Caco-2 (cell line): ENCODE data around the gene GDF7. TPM values are rescaled to one million over a fixed set of nuclear protein-coding genes. Genes with fewer than 3 reads are reported as not detected.

ENCODE experiments used
- BruUV-seq: library from RNA; stranded (reverse); fragments of 400-500 nt; replicated peaks from 2 replicates; lab custom pipeline; 2021; lab: Mats Ljungman, UMichigan
- CTCF ChIA-PET: fragments of 300-600 bp; sonication (Branson Sonifier 250); formaldehyde crosslinking; loops from one replicate; lab custom pipeline; 2022; ENCODE audit warnings: antibody characterized with exemption; lab: Charles Lee
- POLR2A ChIA-PET: fragments of 300-600 bp; sonication (Branson Sonifier 250); formaldehyde crosslinking; loops from one replicate; lab custom pipeline; 2022; ENCODE audit warnings: antibody characterized with exemption; lab: Charles Lee
- DNase-seq, 2 experiments: peaks; one replicate each; pipeline versions ENCODE4 v3.0.0 to v3.0.0-alpha.2; 2020 to 2022
- H3K27me3 ChIP-seq: replicated peaks from 2 replicates; pipeline ENCODE4 v1.6.0; 2011; ENCODE audit warnings: low read length; ENCODE audit not compliant: control insufficient read depth, insufficient read depth
- H3K36me3 ChIP-seq: 2 replicates; pipeline ENCODE4 v1.5.1; 2011; ENCODE audit warnings: low read length; ENCODE audit not compliant: control insufficient read depth, insufficient read depth
- H3K4me1 ChIP-seq: fragments of 250-450 bp; sonication (Bioruptor Pico); 2 replicates; pipeline ENCODE4 v1.5.1; 2020; ENCODE audit warnings: mild to moderate bottlenecking
- H3K4me3 ChIP-seq: 2 replicates; pipeline ENCODE4 v1.5.1; 2011; ENCODE audit warnings: low read depth, mild to moderate bottlenecking, control low read depth, low read length
- H3K9me3 ChIP-seq: fragments of 250-450 bp; sonication (Bioruptor Pico); 2 replicates; pipeline ENCODE4 v1.5.1; 2020; ENCODE audit warnings: mild to moderate bottlenecking, moderate library complexity
- H3K27ac Mint-ChIP-seq: one replicate; pipeline ENCODE4 v1.8.0; 2022; ENCODE audit warnings: mixed read lengths; ENCODE audit not compliant: unreplicated experiment
- H3K27me3 Mint-ChIP-seq: one replicate; pipeline ENCODE4 v1.8.0; 2022; ENCODE audit warnings: mixed read lengths; ENCODE audit not compliant: insufficient read depth, unreplicated experiment
- H3K36me3 Mint-ChIP-seq: one replicate; pipeline ENCODE4 v1.8.0; 2022; ENCODE audit warnings: mild to moderate bottlenecking, mixed read lengths; ENCODE audit not compliant: insufficient read depth, unreplicated experiment
- H3K4me1 Mint-ChIP-seq: one replicate; pipeline ENCODE4 v1.8.0; 2022; ENCODE audit warnings: low read depth, mixed read lengths; ENCODE audit not compliant: unreplicated experiment
- H3K4me3 Mint-ChIP-seq: one replicate; pipeline ENCODE4 v1.8.0; 2022; ENCODE audit warnings: mild to moderate bottlenecking, moderate library complexity, mixed read lengths; ENCODE audit not compliant: unreplicated experiment
- H3K9me3 Mint-ChIP-seq: one replicate; pipeline ENCODE4 v1.8.0; 2022; ENCODE audit warnings: mixed read lengths; ENCODE audit not compliant: unreplicated experiment
- intact Hi-C: fragments of 100-400 bp; cut with micrococcal nuclease; formaldehyde crosslinking; loops from one replicate; pipeline ENCODE4 v1.10.0; 2022; ENCODE audit not compliant: unreplicated experiment
- total RNA-seq: library from RNA; stranded (reverse); gene quantifications from 2 replicates; pipeline ENCODE4 v1.2.3, GENCODE V29; 2022
- TF ChIP-seq, protein P1 (sequence below), 2 experiments: fragments of 200-600 bp in 1 of 2; IDR thresholded peaks; 1 replicate in 1 of 2; 2 replicates in 1 of 2; pipeline versions ENCODE4 v1.5.1 to v1.8.0; 2011 to 2022; ENCODE audit warnings: antibody characterized with exemption in 1 of 2, control low read depth in 1 of 2, inconsistent platforms in 1 of 2, low read depth in 1 of 2, low read length in 1 of 2, mild to moderate bottlenecking in 1 of 2, moderate library complexity in 1 of 2; ENCODE audit not compliant: insufficient read depth in 1 of 2, severe bottlenecking in 1 of 2, unreplicated experiment in 1 of 2

GDF7 gene
- total RNA-seq, 1 experiment from 2014 or later: 1.7 TPM

DNA sequence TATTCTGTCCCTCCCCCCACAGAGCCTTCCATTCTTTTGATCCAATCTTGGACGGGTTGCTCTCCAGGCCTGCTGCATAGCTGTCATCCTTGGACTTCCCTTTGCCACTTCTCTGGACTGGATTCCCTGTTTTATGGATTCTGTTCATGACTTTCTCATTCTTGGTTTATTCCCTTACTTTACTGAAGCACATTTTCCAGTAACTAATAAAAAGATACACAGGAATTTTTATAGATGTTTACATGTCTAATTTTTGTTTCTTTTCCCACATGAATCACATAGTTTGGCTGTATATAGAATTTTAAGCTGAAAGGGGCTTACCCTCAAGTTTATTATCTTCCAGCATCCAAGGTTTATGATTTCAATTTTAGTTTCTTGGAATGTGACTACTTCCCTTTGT lies 37.9 kb downstream of the GDF7 start:
- peaks cover 11% of the 10 kb centered on the region for H3K4me1 Mint-ChIP-seq
- BruUV-seq: no TSS peak
- no peak for DNase-seq
- H3K4me1 ChIP-seq: peaks cover 6% of the 10 kb centered on the region; the same call in 1 of the 2 replicates
- H3K27me3 ChIP-seq: no peaks in the 10 kb centered on the region
- no peak overlapping the region for H3K4me3 ChIP-seq
- H3K9me3 ChIP-seq: no peaks in the 10 kb centered on the region
- intact Hi-C loops: no loop called here
- H3K36me3 ChIP-seq: no peaks in the 10 kb centered on the region
- TF ChIP-seq, protein P1, sequence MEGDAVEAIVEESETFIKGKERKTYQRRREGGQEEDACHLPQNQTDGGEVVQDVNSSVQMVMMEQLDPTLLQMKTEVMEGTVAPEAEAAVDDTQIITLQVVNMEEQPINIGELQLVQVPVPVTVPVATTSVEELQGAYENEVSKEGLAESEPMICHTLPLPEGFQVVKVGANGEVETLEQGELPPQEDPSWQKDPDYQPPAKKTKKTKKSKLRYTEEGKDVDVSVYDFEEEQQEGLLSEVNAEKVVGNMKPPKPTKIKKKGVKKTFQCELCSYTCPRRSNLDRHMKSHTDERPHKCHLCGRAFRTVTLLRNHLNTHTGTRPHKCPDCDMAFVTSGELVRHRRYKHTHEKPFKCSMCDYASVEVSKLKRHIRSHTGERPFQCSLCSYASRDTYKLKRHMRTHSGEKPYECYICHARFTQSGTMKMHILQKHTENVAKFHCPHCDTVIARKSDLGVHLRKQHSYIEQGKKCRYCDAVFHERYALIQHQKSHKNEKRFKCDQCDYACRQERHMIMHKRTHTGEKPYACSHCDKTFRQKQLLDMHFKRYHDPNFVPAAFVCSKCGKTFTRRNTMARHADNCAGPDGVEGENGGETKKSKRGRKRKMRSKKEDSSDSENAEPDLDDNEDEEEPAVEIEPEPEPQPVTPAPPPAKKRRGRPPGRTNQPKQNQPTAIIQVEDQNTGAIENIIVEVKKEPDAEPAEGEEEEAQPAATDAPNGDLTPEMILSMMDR (IDR thresholded peaks at IDR 0.05; ENCODE audit: insufficient read depth in 1 of 2, low read depth in 1 of 2, low read length in 1 of 2, severe bottlenecking in 1 of 2, unreplicated experiment in 1 of 2): no peak
- no peaks in the 10 kb centered on the region for H3K36me3 Mint-ChIP-seq
- no peak overlapping the region for H3K27ac Mint-ChIP-seq
- POLR2A ChIA-PET: no interaction called here
- no peaks in the 10 kb centered on the region for H3K9me3 Mint-ChIP-seq
- no peaks in the 10 kb centered on the region for H3K27me3 Mint-ChIP-seq
- H3K4me3 Mint-ChIP-seq: no peak overlapping the region
- CTCF ChIA-PET: no interaction called here

DNA sequence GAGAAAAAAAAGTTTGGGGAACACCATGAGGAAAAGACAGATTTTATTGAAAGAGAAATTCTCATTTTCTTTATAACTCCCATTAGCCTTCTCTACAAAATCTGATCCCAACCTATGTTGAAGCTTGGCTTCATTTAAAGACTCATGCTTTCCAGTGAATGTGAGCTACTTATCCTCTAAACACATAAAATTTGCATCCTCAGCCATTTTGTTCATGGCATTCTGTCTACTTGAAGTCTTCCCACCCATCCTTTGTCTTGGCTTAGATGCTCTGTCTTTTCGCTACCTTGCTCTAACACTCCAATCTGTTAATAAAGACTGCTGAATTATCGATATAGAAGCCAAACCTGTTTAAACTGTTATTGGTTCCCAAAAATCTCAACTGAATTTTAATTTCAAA lies 39.3 kb downstream of the GDF7 start:
- BruUV-seq: no TSS peak
- DNase-seq: no peak
- peaks cover 5% of the 10 kb centered on the region for H3K36me3 Mint-ChIP-seq
- TF ChIP-seq, protein P1 (IDR thresholded peaks at IDR 0.05; ENCODE audit: insufficient read depth in 1 of 2, low read depth in 1 of 2, low read length in 1 of 2, severe bottlenecking in 1 of 2, unreplicated experiment in 1 of 2): no peak
- H3K4me1 Mint-ChIP-seq: peaks cover 11% of the 10 kb centered on the region
- H3K4me1 ChIP-seq: peaks cover 6% of the 10 kb centered on the region; the same call in 1 of the 2 replicates
- no peak overlapping the region for H3K4me3 Mint-ChIP-seq
- no peaks in the 10 kb centered on the region for H3K27me3 Mint-ChIP-seq
- intact Hi-C loops: no loop called here
- no peak overlapping the region for H3K27ac Mint-ChIP-seq
- ChIA-PET CTCF (no interaction called here), POLR2A (no interaction called here)
- no peaks in the 10 kb centered on the region for H3K27me3 ChIP-seq
- H3K36me3 ChIP-seq: no peaks in the 10 kb centered on the region
- no peaks in the 10 kb centered on the region for H3K9me3 ChIP-seq
- no peak overlapping the region for H3K4me3 ChIP-seq
- H3K9me3 Mint-ChIP-seq: no peaks in the 10 kb centered on the region

DNA sequence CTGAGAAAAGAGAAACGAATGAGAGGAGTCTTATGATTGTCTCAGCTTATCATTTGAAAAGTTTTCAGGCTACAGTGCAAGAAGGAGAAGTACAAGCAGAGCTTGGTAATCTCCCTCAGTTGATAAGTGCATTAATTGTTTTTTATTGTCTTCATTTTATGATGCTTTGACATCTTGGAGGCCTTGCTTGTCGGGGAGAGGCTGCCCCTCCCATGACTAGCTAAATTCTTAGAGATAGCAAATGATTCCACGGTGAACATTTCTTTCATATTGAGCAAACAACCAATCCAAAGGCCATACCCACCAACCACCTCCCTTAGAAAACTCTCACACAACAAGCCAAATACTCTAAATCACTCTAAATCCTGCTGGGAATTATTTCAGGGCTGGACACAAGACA lies 39.8 kb downstream of the GDF7 start:
- Histone ChIP-seq H3K27me3 (no peaks in the 10 kb centered on the region), H3K4me3 (no peak overlapping the region), H3K4me1 (peaks cover 6% of the 10 kb centered on the region; the same call in 1 of the 2 replicates), H3K9me3 (no peaks in the 10 kb centered on the region), H3K36me3 (no peaks in the 10 kb centered on the region)
- DNase-seq: no peak
- BruUV-seq: no TSS peak
- Mint-ChIP-seq H3K36me3 (peaks cover 11% of the 10 kb centered on the region), H3K4me3 (no peak overlapping the region), H3K9me3 (no peaks in the 10 kb centered on the region), H3K4me1 (peaks cover 11% of the 10 kb centered on the region), H3K27ac (no peak overlapping the region), H3K27me3 (no peaks in the 10 kb centered on the region)
- intact Hi-C loops: no loop called here
- CTCF ChIA-PET: no interaction called here
- TF ChIP-seq, protein P1 (IDR thresholded peaks at IDR 0.05; ENCODE audit: insufficient read depth in 1 of 2, low read depth in 1 of 2, low read length in 1 of 2, severe bottlenecking in 1 of 2, unreplicated experiment in 1 of 2): no peak
- POLR2A ChIA-PET: no interaction called here
